PFSK-1 (cell line): ENCODE results near the gene ABCC4.

Source experiments
- POLR2AphosphoS5 ChIP-seq: IDR thresholded peaks from 2 replicates; pipeline ENCODE4 v1.6.1; 2012; ENCODE audit warnings: low read depth, mild to moderate bottlenecking, control low read depth, low read length, moderate library complexity
- TAF1 ChIP-seq: IDR thresholded peaks from 2 replicates; pipeline ENCODE4 v1.6.1; 2012; ENCODE audit warnings: low read length, control low read depth, borderline replicate concordance; ENCODE audit not compliant: insufficient read depth

DNA sequence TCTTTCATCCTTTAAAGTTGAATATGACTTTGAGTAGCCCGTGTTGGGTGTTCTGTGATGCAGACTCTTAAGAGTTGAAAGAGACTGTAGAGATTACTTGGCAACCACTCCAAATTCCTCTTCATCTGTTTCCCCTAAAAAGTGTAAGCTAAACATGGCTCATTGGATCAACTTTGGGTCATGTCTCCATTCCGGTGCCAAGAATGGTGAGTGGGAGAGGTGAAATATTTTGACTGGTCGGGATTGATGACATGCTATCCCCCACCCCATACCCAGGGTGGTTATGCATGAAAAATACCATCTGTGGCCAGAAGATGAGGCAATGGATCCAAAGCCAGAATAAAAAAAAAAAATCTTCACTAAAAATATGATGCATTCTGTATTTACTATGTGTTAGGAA lies 307.6 kb downstream of the ABCC4 start:
- no peak for TF ChIP-seq TAF1
- no peak for TF ChIP-seq POLR2AphosphoS5
